ENCODE measurements around the gene B3GNT7. TPM values are rescaled to one million over a fixed set of nuclear protein-coding genes. Genes with fewer than 3 reads are reported as not detected.

B3GNT7 gene
- total RNA-seq, 1 donor from 2014 or later = not detected

DNA sequence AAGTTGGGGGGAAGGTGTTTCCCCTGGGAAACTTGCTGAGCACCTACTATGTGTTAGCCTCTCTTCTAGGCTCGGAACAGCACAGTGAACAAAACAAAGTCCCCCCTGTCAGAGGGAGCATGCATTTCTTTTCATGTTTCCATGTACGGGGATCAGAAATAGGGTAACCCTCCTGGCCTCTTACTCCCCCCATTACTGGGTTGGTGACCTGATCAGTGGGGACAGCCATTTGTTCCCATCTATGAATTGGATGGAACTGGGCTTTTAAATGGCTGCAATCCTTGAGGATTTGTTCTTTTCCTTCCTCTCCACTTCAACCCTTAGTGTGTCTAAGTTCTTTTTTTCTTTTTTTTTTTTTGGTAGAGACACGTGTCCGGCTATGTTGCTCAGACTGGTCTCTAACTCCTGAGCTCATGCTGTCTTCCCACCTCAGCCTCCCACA lies 55.1 kb downstream of the B3GNT7 start:
- no peak overlapping the region for H3K27ac Mint-ChIP-seq
- no peak for DNase-seq (ENCODE audit: low spot score)
- intact Hi-C loops (cut with micrococcal nuclease) = no loop called here
- H3K27me3 Mint-ChIP-seq (ENCODE audit: insufficient read depth) = no peaks in the 10 kb centered on the region
- peaks cover 22% of the 10 kb centered on the region for H3K36me3 Mint-ChIP-seq (ENCODE audit: low read depth)
- H3K4me3 Mint-ChIP-seq = no peak overlapping the region
- no peaks in the 10 kb centered on the region for H3K9me3 Mint-ChIP-seq
- peaks cover 6% of the 10 kb centered on the region for H3K4me1 Mint-ChIP-seq (ENCODE audit: low read depth)

Other genes with a start within 250 kb of the B3GNT7 start
- 2.2 and 3.8 TPM in 2 replicates for gene ARMC9, start 197.1 kb upstream of the B3GNT7 start, total RNA-seq
- gene NCL, start 68.8 kb downstream of the B3GNT7 start, total RNA-seq = 1,388 and 1,421 TPM in 2 replicates
- gene NMUR1, start 134.7 kb downstream of the B3GNT7 start, total RNA-seq = 0.05 TPM in 1 of 2 replicates, not detected in the other
- not detected in 2 replicates for gene TEX44, start 197.2 kb downstream of the B3GNT7 start, total RNA-seq

Data from activated T-helper 1 cell treated with anti-CD3 and anti-CD28 coated beads, Interleukin-12 subunit alpha, Interleukin-12 subunit beta, Interleukin-2, Interleukin-4 antibody, amounts not matched to agents 30 ng/mL and 10 ng/mL and 1 ng/mL, durations not matched to agents 14 hours and 24 hours and 36 hours (primary cell).